H1 (cell line): Measurements from ENCODE around the gene MAST2. TPM values are rescaled to one million over a fixed set of nuclear protein-coding genes. Genes with fewer than 3 reads are reported as not detected.

Experiments
- CTCF ChIA-PET: fragments of 300-600 bp; sonication (Branson Sonifier 250); formaldehyde crosslinking; loops from one replicate; lab custom pipeline; 2021; ENCODE audit not compliant: partially characterized antibody; lab: Charles Lee
- POLR2A ChIA-PET: fragments of 300-600 bp; sonication (Branson Sonifier 250); formaldehyde crosslinking; loops from one replicate; lab custom pipeline; 2021; ENCODE audit warnings: inconsistent platforms; ENCODE audit not compliant: partially characterized antibody; lab: Charles Lee
- DNase-seq, 2 experiments: peaks; one replicate each; pipeline versions ENCODE4 v3.0.0 to v3.0.0-alpha.2; 2010 to 2022; ENCODE audit warnings: low spot score in 2 of 2, low read depth in 1 of 2, mixed read lengths in 1 of 2
- FAIRE-seq: peaks from 2 replicates; lab custom pipeline; 2011; peaks lifted over from hg19 to GRCh38; lab: Jason Lieb, UNC
- H2AFZ ChIP-seq: 2 replicates; pipeline ENCODE4 v1.8.1; 2012; ENCODE audit warnings: low read length, inconsistent platforms
- H2AK5ac ChIP-seq: 2 replicates; pipeline ENCODE4 v1.6.1; 2013; ENCODE audit warnings: low read depth, low read length
- H2BK120ac ChIP-seq: replicated peaks from 2 replicates; pipeline ENCODE3; 2013; ENCODE audit warnings: low read depth, low read length, inconsistent platforms
- H2BK12ac ChIP-seq: 2 replicates; pipeline ENCODE4 v1.6.1; 2013; ENCODE audit warnings: low read depth, low read length
- H2BK15ac ChIP-seq: 2 replicates; pipeline ENCODE4 v1.6.1; 2013; ENCODE audit warnings: low read length
- H2BK20ac ChIP-seq: 2 replicates; pipeline ENCODE4 v1.6.1; 2013; ENCODE audit warnings: low read length
- H2BK5ac ChIP-seq: 2 replicates; pipeline ENCODE4 v1.6.1; 2013; ENCODE audit warnings: low read depth, low read length
- H3K14ac ChIP-seq: 2 replicates; pipeline ENCODE4 v1.6.1; 2013; ENCODE audit warnings: inconsistent platforms; ENCODE audit not compliant: insufficient read length
- H3K18ac ChIP-seq: 2 replicates; pipeline ENCODE4 v1.6.1; 2013; ENCODE audit warnings: low read length; ENCODE audit errors: extremely low read depth
- H3K23ac ChIP-seq: 2 replicates; pipeline ENCODE4 v1.6.1; 2013; ENCODE audit warnings: inconsistent platforms; ENCODE audit not compliant: insufficient read length
- H3K23me2 ChIP-seq: 2 replicates; pipeline ENCODE4 v1.6.1; 2013; ENCODE audit warnings: low read depth, low read length
- H3K27ac ChIP-seq: 2 replicates; pipeline ENCODE4 v1.6.1; 2011; ENCODE audit warnings: low read depth, low read length, inconsistent platforms
- H3K27me3 ChIP-seq, 4 experiments: replicated peaks in 1 of 4; 1 replicate in 1 of 4; 2 replicates in 3 of 4; pipeline versions ENCODE4 v1.6.1 to v1.8.1; 2011 to 2013; ENCODE audit warnings: low read length in 3 of 4, mild to moderate bottlenecking in 3 of 4, inconsistent platforms in 2 of 4, mixed read lengths in 2 of 4, moderate library complexity in 1 of 4; ENCODE audit not compliant: control insufficient read depth in 3 of 4, insufficient read depth in 3 of 4; ENCODE audit errors: extremely low read depth in 1 of 4
- H3K36me3 ChIP-seq, 4 experiments: 2 replicates each; pipeline versions ENCODE4 v1.6.1 to v1.8.1; 2011 to 2013; ENCODE audit warnings: mild to moderate bottlenecking in 4 of 4, low read length in 3 of 4, moderate library complexity in 2 of 4, control low read depth in 1 of 4, inconsistent platforms in 1 of 4; ENCODE audit not compliant: insufficient read depth in 4 of 4, control insufficient read depth in 2 of 4
- H3K4ac ChIP-seq: replicated peaks from 2 replicates; pipeline ENCODE3; 2013; ENCODE audit warnings: low read length, low read depth, mixed read lengths, inconsistent platforms; ENCODE audit not compliant: insufficient read length
- H3K4me1 ChIP-seq, 4 experiments: replicated peaks in 1 of 4; 1 replicate in 1 of 4; 2 replicates in 3 of 4; pipeline versions ENCODE4 v1.6.1 to v1.8.1; 2011 to 2013; ENCODE audit warnings: low read length in 3 of 4, inconsistent platforms in 2 of 4, mixed read lengths in 1 of 4; ENCODE audit not compliant: insufficient read depth in 4 of 4, control insufficient read depth in 3 of 4
- H3K4me2 ChIP-seq, 2 experiments: 2 replicates each; pipeline versions ENCODE4 v1.6.1 to v1.8.1; 2011 to 2013; ENCODE audit warnings: low read depth in 2 of 2, low read length in 2 of 2, control low read depth in 1 of 2, inconsistent platforms in 1 of 2, mild to moderate bottlenecking in 1 of 2; ENCODE audit not compliant: insufficient read depth in 1 of 2
- H3K4me3 ChIP-seq, 4 experiments: fragments of 200-600, 300-600 bp in 1 of 4; sonication (generic), shearing (Covaris generic), sonication (Bioruptor Twin) in 1 of 4; 2 replicates each; pipeline versions ENCODE4 v1.5.1 to v1.8.1; 2011 to 2016; ENCODE audit warnings: low read length in 4 of 4, low read depth in 3 of 4, control low read depth in 2 of 4, inconsistent platforms in 2 of 4, mild to moderate bottlenecking in 2 of 4, mixed read lengths in 1 of 4, moderate library complexity in 1 of 4; ENCODE audit not compliant: insufficient read depth in 2 of 4; ENCODE audit errors: extremely low read depth in 1 of 4
- H3K56ac ChIP-seq: replicated peaks from 2 replicates; pipeline ENCODE3; 2013; ENCODE audit warnings: low read depth, mild to moderate bottlenecking, mixed read lengths, low read length, inconsistent platforms; ENCODE audit not compliant: insufficient read length
- H3K79me1 ChIP-seq: 2 replicates; pipeline ENCODE4 v1.6.1; 2013; ENCODE audit warnings: low read depth, low read length, control low read depth
- H3K79me2 ChIP-seq, 2 experiments: 2 replicates each; pipeline versions ENCODE4 v1.6.1 to v1.8.1; 2012 to 2013; ENCODE audit warnings: low read length in 2 of 2, mild to moderate bottlenecking in 2 of 2, inconsistent platforms in 1 of 2; ENCODE audit not compliant: insufficient read depth in 2 of 2, control insufficient read depth in 1 of 2
- H3K9ac ChIP-seq, 4 experiments: replicated peaks in 1 of 4; 1 replicate in 1 of 4; 2 replicates in 3 of 4; pipeline versions ENCODE4 v1.6.1 to v1.8.1; 2011 to 2013; ENCODE audit warnings: low read depth in 3 of 4, low read length in 3 of 4, control low read depth in 2 of 4, mild to moderate bottlenecking in 2 of 4, moderate library complexity in 2 of 4, inconsistent platforms in 1 of 4; ENCODE audit errors: extremely low read depth in 1 of 4
- H3K9me3 ChIP-seq, 2 experiments: 2 replicates each; pipeline versions ENCODE4 v1.6.1 to v1.8.1; 2012 to 2013; ENCODE audit warnings: mild to moderate bottlenecking in 2 of 2, moderate library complexity in 2 of 2, control low read depth in 1 of 2, inconsistent platforms in 1 of 2, low read depth in 1 of 2, low read length in 1 of 2, mixed read lengths in 1 of 2; ENCODE audit not compliant: insufficient read depth in 2 of 2
- H4K20me1 ChIP-seq, 2 experiments: replicated peaks in 1 of 2; 2 replicates each; pipeline versions ENCODE3 to v1.8.1; 2011 to 2013; ENCODE audit warnings: inconsistent platforms in 2 of 2, low read length in 2 of 2, mild to moderate bottlenecking in 1 of 2; ENCODE audit not compliant: insufficient read depth in 2 of 2, control insufficient read depth in 1 of 2
- H4K5ac ChIP-seq: 2 replicates; pipeline ENCODE4 v1.6.1; 2013; ENCODE audit warnings: low read length, low read depth, mixed read lengths, inconsistent platforms; ENCODE audit not compliant: insufficient read length
- H4K8ac ChIP-seq: 2 replicates; pipeline ENCODE4 v1.8.0; 2013; ENCODE audit warnings: mild to moderate bottlenecking, moderate library complexity, low read length, inconsistent platforms; ENCODE audit not compliant: insufficient read depth; ENCODE audit errors: extremely low read depth
- H4K91ac ChIP-seq: replicated peaks from 2 replicates; pipeline ENCODE3; 2013; ENCODE audit warnings: low read length, mixed read lengths, inconsistent platforms; ENCODE audit not compliant: insufficient read length
- CTBP2 ChIP-seq: IDR thresholded peaks from 2 replicates; pipeline ENCODE4 v1.7.0; 2011; ENCODE audit warnings: borderline replicate concordance, mild to moderate bottlenecking, moderate library complexity, mixed read lengths, low read length; ENCODE audit not compliant: insufficient read depth, insufficient read length
- GTF2F1 ChIP-seq: IDR thresholded peaks from 2 replicates; pipeline ENCODE4 v1.6.1; 2012; ENCODE audit warnings: low read depth, low read length, improper control_type of control experiment, borderline replicate concordance
- KDM4A ChIP-seq: IDR thresholded peaks from one replicate; pipeline ENCODE4 v1.7.1; 2012; ENCODE audit warnings: low read depth, mild to moderate bottlenecking, moderate library complexity, low read length, inconsistent platforms; ENCODE audit not compliant: severe bottlenecking
- PHF8 ChIP-seq: fragments of 200-600 bp; sonication (generic); conservative IDR thresholded peaks from 2 replicates; pipeline ENCODE4 v1.7.1; 2012; ENCODE audit warnings: low read depth, mild to moderate bottlenecking, inconsistent platforms, low read length, moderate library complexity
- RAD21 ChIP-seq, 2 experiments: IDR thresholded peaks in 1 of 2; conservative IDR thresholded peaks in 1 of 2; 2 replicates each; pipeline ENCODE4 v1.6.1; 2011; ENCODE audit warnings: low read depth in 2 of 2, low read length in 2 of 2, improper control_type of control experiment in 1 of 2, inconsistent platforms in 1 of 2, mild to moderate bottlenecking in 1 of 2, moderate library complexity in 1 of 2
- SIN3A ChIP-seq, 2 experiments: IDR thresholded peaks in 1 of 2; conservative IDR thresholded peaks in 1 of 2; 2 replicates each; pipeline ENCODE4 v1.6.1; 2011 to 2012; ENCODE audit warnings: low read length in 2 of 2, improper control_type of control experiment in 1 of 2, low read depth in 1 of 2, mild to moderate bottlenecking in 1 of 2
- SIRT6 ChIP-seq: IDR thresholded peaks from one replicate; pipeline ENCODE4 v1.7.1; 2012; ENCODE audit warnings: low read length, inconsistent platforms
- TAF1 ChIP-seq: IDR thresholded peaks from 2 replicates; pipeline ENCODE4 v1.6.1; 2011; ENCODE audit warnings: mild to moderate bottlenecking, low read depth, low read length
- TBP ChIP-seq: IDR thresholded peaks from 2 replicates; pipeline ENCODE4 v1.6.1; 2011; ENCODE audit warnings: low read depth, low read length, improper control_type of control experiment
- WGBS, 2 experiments: shearing (Covaris generic) in 1 of 2; methylation state at CpG; one replicate each; pipeline versions ENCODE4 v1.1.6 to v1.1.7; 2013 to 2015; ENCODE audit warnings: low lambda C conversion rate in 2 of 2, mixed read lengths in 2 of 2, inconsistent platforms in 1 of 2, low coverage in 1 of 2, missing lambda C conversion rate in 1 of 2; ENCODE audit not compliant: insufficient replicate concordance in 2 of 2, insufficient coverage in 1 of 2, insufficient read length in 1 of 2; ENCODE audit errors: extremely low coverage in 1 of 2, missing lambda C conversion rate in 1 of 2; 5-methylcytosine and 5-hydroxymethylcytosine counted together
- polyA plus RNA-seq, 7 experiments: library from polyadenylated mRNA; depleted of rRNA in 3 of 7; stranded (reverse) in 5 of 7; unstranded in 2 of 7; fragments of >200 nt in 5 of 7; fragments of 200-250 nt in 2 of 7; gene quantifications; 1 replicate in 5 of 7; 2 replicates in 1 of 7; 4 replicates in 1 of 7; pipeline versions ENCODE4 v1.2.1 to v1.2.3, GENCODE V29; 2011 to 2013; ENCODE audit warnings: missing spikeins in 2 of 7, mixed read lengths in 2 of 7
- total RNA-seq: library from RNA; stranded (reverse); fragmentation: NEBNext Ultra II Directional; extraction: Animal tissue kit (Norgen Biotek cat#: 25700); gene quantifications from 2 replicates; pipeline ENCODE4 v1.2.1, GENCODE V29; 2021

Gene MAST2
- total and polyA plus RNA-seq, 2 of the 8 experiments (the other 6 are each of a cell fraction or from before 2014, with no cell fraction given) = 20.5 to 35.4 TPM

GRCh38 chr1:45755697-45756096 lies 47.7 kb upstream of the MAST2 start:
- no peak overlapping the region for H3K23ac ChIP-seq
- H3K79me1 ChIP-seq = no peaks in the 10 kb centered on the region
- H3K9me3 ChIP-seq = peaks cover 15 to 19% of the 10 kb centered on the region in 2 experiments; a peak in 3 of 4 replicates
- ChIA-PET POLR2A (interaction anchor here (2.4 kb wide), 1 partner anchor 70 kb away, joined by 6 read pairs; the partner anchor contains the start of gene GPBP1L1), CTCF (no interaction called here)
- H3K27me3 ChIP-seq = no peaks in the 10 kb centered on the region
- DNase-seq (no peak), FAIRE-seq (no peak)
- H2BK15ac ChIP-seq = no peak overlapping the region
- H2BK12ac ChIP-seq = no peak overlapping the region
- no peak overlapping the region for H4K5ac ChIP-seq
- H4K91ac ChIP-seq = no peak overlapping the region
- no peaks in the 10 kb centered on the region for H3K79me2 ChIP-seq
- H2BK5ac ChIP-seq = no peak overlapping the region
- H4K20me1 ChIP-seq = no peaks in the 10 kb centered on the region
- WGBS, 2 experiments = 85% methylated on average over 5 of the region's 5 CpGs; no CpG with 5 or more reads in 1 of the 2 experiments
- no peak overlapping the region for H2AK5ac ChIP-seq
- no peaks in the 10 kb centered on the region; a peak in 1 of 7 replicates for H3K4me1 ChIP-seq
- 0 out of 2 replicates have a peak, but pooled peaks cover 2% of the 10 kb centered on the region for H3K23me2 ChIP-seq
- H2BK20ac ChIP-seq = no peak overlapping the region
- no peaks in the 10 kb centered on the region for H3K36me3 ChIP-seq
- H3K4me2 ChIP-seq = no peak overlapping the region
- no peak overlapping the region for H3K14ac ChIP-seq
- H3K27ac ChIP-seq = no peak overlapping the region
- no peak overlapping the region for H4K8ac ChIP-seq
- no peak overlapping the region for H3K4ac ChIP-seq
- no peak overlapping the region for H3K4me3 ChIP-seq
- H2AFZ ChIP-seq = no peak overlapping the region
- no peak overlapping the region for H3K56ac ChIP-seq
- H3K18ac ChIP-seq = no peak overlapping the region
- no peak overlapping the region for H2BK120ac ChIP-seq
- no peak overlapping the region for H3K9ac ChIP-seq
- TF ChIP-seq TBP (no peak), PHF8 (no peak), SIN3A (conservative IDR thresholded peaks at IDR 0.05 in 1 of 2, IDR thresholded peaks at IDR 0.05 in 1 of 2; ENCODE audit: low read depth in 1 of 2, low read length in 2 of 2) (no peak), TAF1 (no peak), KDM4A (no peak), CTBP2 (no peak), GTF2F1 (no peak), SIRT6 (no peak), RAD21 (IDR thresholded peaks at IDR 0.05 in 1 of 2, conservative IDR thresholded peaks at IDR 0.05 in 1 of 2; ENCODE audit: low read depth in 2 of 2, low read length in 2 of 2) (no peak)
